Esophagus squamous epithelium (tissue), 5 donors: Measurements from ENCODE around the gene ECHS1. TPM values are rescaled to one million over a fixed set of nuclear protein-coding genes. Genes with fewer than 3 reads are reported as not detected.

Experiments used
- DNase-seq: peaks from one replicate; lab custom pipeline; 2025; lab: John Stamatoyannopoulos, UW
- H3K27ac ChIP-seq, 4 donors: fragments of 200-600 bp; sonication (generic); one replicate each; pipeline ENCODE4 v1.5.1; 2016 to 2019; ENCODE audit warnings: mild to moderate bottlenecking in 1 of 4
- H3K27me3 ChIP-seq, 4 donors: fragments of 200-600 bp; sonication (generic); 1 replicate in 3 of 4; 2 replicates in 1 of 4; pipeline versions ENCODE4 v1.5.1 to v1.6.0; 2017 to 2021; ENCODE audit warnings: antibody characterized with exemption in 1 of 4
- H3K36me3 ChIP-seq, 3 donors: fragments of 200-600 bp; sonication (generic); one replicate each; pipeline ENCODE4 v1.5.1; 2016 to 2019
- H3K4me1 ChIP-seq, 3 donors: fragments of 200-600 bp; sonication (generic); one replicate each; pipeline ENCODE4 v1.5.1; 2017 to 2019
- H3K4me3 ChIP-seq, 4 donors: fragments of 200-600 bp; sonication (generic); 1 replicate in 3 of 4; 2 replicates in 1 of 4; pipeline ENCODE4 v1.5.1; 2016 to 2019; ENCODE audit warnings: mild to moderate bottlenecking in 2 of 4, moderate library complexity in 1 of 4
- H3K9me3 ChIP-seq, 3 donors: fragments of 200-600 bp; sonication (generic); one replicate each; pipeline ENCODE4 v1.5.1; 2016 to 2019
- POLR2A ChIP-seq, 4 donors: fragments of 450-650 bp; IDR thresholded peaks; one replicate each; pipeline ENCODE4 v1.6.1; 2017; ENCODE audit warnings: antibody characterized with exemption in 4 of 4, mild to moderate bottlenecking in 4 of 4, moderate library complexity in 3 of 4
- WGBS, 2 donors: methylation state at CpG; one replicate each; pipeline ENCODE4 v1.1.5; 2018; 5-methylcytosine and 5-hydroxymethylcytosine counted together
- intact Hi-C: fragments of 100-400 bp; cut with DNase I; formaldehyde crosslinking; loops from one replicate; pipeline ENCODE4 v1.15.0; 2022
- total RNA-seq, 4 donors: library from RNA; depleted of rRNA; stranded (reverse); fragments of >200 nt; gene quantifications; one replicate each; pipeline ENCODE4 v1.1.0, GENCODE V29; 2016
- TF ChIP-seq, protein P1 (sequence below), 6 experiments: fragments of 450-650 bp in 4 of 6; fragments of 200-600 bp in 2 of 6; sonication (generic) in 2 of 6; IDR thresholded peaks; one replicate each; pipeline ENCODE4 v1.5.1; 2016 to 2019; ENCODE audit warnings: antibody characterized with exemption in 6 of 6, mild to moderate bottlenecking in 4 of 6, moderate library complexity in 4 of 6
- donor health status: DM: yes; HTN: yes; CAD: no.

ECHS1 gene
- total RNA-seq, 4 donors from 2014 or later: 75.0 to 115 (median 99.2) TPM

DNA sequence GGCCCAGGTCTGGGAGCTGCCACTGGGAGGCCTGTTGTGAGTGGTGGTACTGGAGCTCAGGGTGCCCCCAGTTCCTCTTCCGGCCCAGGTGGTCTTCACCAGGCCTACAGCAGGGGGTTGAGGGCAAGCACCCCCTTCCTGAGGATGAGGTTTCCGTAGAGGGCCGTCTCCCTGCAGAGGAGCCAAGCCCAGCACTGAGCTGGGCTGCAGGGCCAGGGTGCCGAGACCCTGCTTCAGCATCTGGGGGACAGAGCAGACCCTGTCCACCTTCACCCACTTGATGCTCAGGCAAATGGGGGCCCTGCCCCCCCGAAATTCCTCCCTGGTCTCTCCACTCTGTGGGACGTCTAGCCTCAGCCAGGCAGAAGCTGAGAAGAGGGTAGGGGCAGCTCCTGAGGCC, 17.9 kb downstream of the ECHS1 start:
- no CpG with 5 or more reads among the region's 6 CpGs for WGBS, 2 donors
- intact Hi-C loops: no loop called here
- DNase-seq: no peak
- TF ChIP-seq, protein P1, sequence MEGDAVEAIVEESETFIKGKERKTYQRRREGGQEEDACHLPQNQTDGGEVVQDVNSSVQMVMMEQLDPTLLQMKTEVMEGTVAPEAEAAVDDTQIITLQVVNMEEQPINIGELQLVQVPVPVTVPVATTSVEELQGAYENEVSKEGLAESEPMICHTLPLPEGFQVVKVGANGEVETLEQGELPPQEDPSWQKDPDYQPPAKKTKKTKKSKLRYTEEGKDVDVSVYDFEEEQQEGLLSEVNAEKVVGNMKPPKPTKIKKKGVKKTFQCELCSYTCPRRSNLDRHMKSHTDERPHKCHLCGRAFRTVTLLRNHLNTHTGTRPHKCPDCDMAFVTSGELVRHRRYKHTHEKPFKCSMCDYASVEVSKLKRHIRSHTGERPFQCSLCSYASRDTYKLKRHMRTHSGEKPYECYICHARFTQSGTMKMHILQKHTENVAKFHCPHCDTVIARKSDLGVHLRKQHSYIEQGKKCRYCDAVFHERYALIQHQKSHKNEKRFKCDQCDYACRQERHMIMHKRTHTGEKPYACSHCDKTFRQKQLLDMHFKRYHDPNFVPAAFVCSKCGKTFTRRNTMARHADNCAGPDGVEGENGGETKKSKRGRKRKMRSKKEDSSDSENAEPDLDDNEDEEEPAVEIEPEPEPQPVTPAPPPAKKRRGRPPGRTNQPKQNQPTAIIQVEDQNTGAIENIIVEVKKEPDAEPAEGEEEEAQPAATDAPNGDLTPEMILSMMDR (IDR thresholded peaks at IDR 0.05): no peak
- TF ChIP-seq POLR2A (IDR thresholded peaks at IDR 0.05): no peak
- peaks cover 0 to 27% (median 0%) of the 10 kb centered on the region in 4 donors for H3K27me3 ChIP-seq
- H3K9me3 ChIP-seq: no peaks in the 10 kb centered on the region
- H3K27ac ChIP-seq: no peak overlapping the region
- H3K4me3 ChIP-seq: no peak overlapping the region
- H3K4me1 ChIP-seq: peaks cover 10 to 30% (median 13%) of the 10 kb centered on the region in 3 donors
- no peaks in the 10 kb centered on the region for H3K36me3 ChIP-seq

DNA sequence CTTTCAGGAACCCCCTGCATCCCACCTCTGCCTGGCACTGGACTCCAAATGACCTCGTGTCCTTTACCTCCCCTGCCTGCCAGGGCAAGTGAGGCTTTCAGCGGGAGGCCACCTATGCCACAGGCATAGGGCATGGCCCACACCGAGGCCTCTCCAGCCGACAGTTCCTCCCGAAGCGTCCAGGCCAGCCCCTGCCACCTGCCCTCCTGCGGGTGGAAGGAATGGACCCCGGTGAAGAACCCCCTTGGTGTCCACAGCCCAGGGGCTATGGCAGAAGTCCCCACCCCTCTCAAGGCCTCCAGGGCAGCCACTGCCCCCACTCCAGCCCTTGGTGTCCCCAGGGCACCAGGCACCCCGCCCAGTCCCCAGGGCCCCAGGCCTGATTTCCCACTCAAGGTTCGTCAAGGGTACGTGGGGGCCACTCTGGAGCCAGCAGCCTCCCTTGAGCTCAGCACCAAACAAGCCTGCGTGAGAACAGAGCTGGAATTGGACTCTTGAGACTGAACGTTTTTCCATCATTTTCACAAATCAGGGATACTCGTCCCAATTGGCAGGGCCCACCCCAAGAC, 18.4 kb downstream of the ECHS1 start:
- H3K27ac ChIP-seq: no peak overlapping the region
- 95% methylated on average over 3 of the region's 14 CpGs; no CpG with 5 or more reads in 1 of the 2 donors for WGBS, 2 donors
- DNase-seq: no peak
- H3K27me3 ChIP-seq: peaks cover 0 to 32% (median 0%) of the 10 kb centered on the region in 4 donors
- H3K36me3 ChIP-seq: no peaks in the 10 kb centered on the region
- no peaks in the 10 kb centered on the region for H3K9me3 ChIP-seq
- TF ChIP-seq, protein P1 (IDR thresholded peaks at IDR 0.05): no peak
- TF ChIP-seq POLR2A (IDR thresholded peaks at IDR 0.05): no peak
- H3K4me1 ChIP-seq: peaks cover 10 to 25% (median 13%) of the 10 kb centered on the region in 3 donors
- no peak overlapping the region for H3K4me3 ChIP-seq
- intact Hi-C loops: no loop called here

DNA sequence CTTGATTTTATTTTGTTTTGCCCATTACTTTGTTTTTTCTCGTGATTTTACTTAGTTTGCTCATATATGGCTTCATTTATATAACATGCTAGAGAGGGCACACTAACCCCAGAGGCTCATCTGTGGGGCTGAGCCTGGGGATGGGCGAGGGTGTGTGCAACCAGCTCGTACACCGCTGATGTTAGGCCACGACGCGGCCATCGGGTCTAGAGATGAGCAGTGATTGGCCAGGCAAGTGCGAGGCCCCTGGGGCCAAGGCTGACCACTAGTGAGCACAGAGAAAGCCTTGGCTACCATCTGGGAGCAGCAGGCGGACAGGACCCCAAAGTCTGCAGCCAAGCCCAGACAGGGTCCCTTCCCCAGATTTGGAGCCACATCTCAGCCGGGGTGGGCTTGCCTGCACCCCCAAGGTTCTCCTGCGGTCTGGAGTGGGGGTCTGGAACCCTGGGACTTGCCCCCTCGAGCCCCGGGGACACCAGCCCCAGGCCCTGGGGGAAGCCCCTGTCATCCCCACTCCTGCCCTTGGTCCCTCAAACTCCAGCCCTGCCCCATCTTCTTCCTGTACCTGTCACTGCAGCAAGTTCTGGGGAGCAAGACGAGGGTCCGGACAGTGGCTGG, 19.1 kb downstream of the ECHS1 start:
- no peak overlapping the region for H3K27ac ChIP-seq
- intact Hi-C loops: no loop called here
- no peaks in the 10 kb centered on the region for H3K36me3 ChIP-seq
- DNase-seq: no peak
- H3K4me3 ChIP-seq: no peak overlapping the region
- H3K9me3 ChIP-seq: no peaks in the 10 kb centered on the region
- peaks cover 10 to 22% (median 13%) of the 10 kb centered on the region in 3 donors for H3K4me1 ChIP-seq
- no peak for TF ChIP-seq POLR2A (IDR thresholded peaks at IDR 0.05)
- TF ChIP-seq, protein P1 (IDR thresholded peaks at IDR 0.05): no peak
- H3K27me3 ChIP-seq: peaks cover 0 to 38% (median 0%) of the 10 kb centered on the region in 4 donors
- WGBS, 2 donors: 75% methylated on average over 1 to 6 of the region's 16 CpGs

DNA sequence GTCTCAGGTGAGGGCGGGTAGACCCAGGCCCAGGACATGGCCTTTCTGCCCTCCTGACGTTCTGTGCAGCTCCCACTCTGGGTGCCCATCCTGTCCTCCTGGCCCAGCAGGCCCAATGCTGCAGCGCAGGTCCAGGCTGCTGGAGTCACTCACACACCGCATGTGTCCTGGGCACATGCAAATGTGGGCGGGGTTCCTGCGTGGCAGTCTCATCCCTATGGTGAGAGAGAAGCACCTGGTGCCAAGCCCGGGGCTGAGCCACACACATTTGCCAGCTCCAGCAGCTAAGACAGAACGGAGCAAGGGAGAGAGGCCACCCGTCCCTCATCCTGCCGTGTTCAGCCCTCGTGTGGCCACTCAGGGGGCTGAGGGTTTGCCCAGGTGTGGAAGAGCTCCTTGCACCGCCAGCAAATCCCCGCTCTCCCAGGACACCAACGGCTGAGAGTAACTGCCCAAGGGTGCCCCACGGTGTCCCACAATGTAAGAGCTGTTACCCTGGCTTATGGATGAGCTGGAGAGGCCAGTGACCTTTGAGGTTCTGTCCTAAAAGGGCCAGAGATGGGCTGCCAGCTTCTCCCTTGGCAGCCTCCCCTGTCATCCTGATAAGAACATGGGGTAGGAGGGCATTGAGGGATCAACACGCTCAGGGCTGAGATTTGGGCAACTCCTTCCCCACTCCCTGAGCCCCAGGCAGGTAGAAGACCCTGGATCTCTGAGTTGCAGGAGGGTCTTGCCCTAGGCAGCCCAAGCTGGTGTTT, 19.8 kb downstream of the ECHS1 start:
- no peaks in the 10 kb centered on the region for H3K36me3 ChIP-seq
- no peak for DNase-seq
- peaks cover 0 to 45% (median 0%) of the 10 kb centered on the region in 4 donors for H3K27me3 ChIP-seq
- TF ChIP-seq, protein P1 (IDR thresholded peaks at IDR 0.05): no peak
- no peak for TF ChIP-seq POLR2A (IDR thresholded peaks at IDR 0.05)
- WGBS, 2 donors: 67 to 88% methylated on average over 6 to 8 of the region's 16 CpGs
- no peak overlapping the region for H3K4me3 ChIP-seq
- H3K27ac ChIP-seq: no peak overlapping the region
- no peaks in the 10 kb centered on the region for H3K9me3 ChIP-seq
- peaks cover 10 to 22% (median 13%) of the 10 kb centered on the region in 3 donors for H3K4me1 ChIP-seq
- intact Hi-C loops: no loop called here
